ENCODE measurements around the gene HAT1. TPM values are rescaled to one million over a fixed set of nuclear protein-coding genes. Genes with fewer than 3 reads are reported as not detected.

HAT1 gene
- total and polyA plus RNA-seq, 10 of the 15 experiments (the other 5 are each of a cell fraction or from before 2014, with no cell fraction given), result 60.0 to 225 (median 130) TPM

DNA sequence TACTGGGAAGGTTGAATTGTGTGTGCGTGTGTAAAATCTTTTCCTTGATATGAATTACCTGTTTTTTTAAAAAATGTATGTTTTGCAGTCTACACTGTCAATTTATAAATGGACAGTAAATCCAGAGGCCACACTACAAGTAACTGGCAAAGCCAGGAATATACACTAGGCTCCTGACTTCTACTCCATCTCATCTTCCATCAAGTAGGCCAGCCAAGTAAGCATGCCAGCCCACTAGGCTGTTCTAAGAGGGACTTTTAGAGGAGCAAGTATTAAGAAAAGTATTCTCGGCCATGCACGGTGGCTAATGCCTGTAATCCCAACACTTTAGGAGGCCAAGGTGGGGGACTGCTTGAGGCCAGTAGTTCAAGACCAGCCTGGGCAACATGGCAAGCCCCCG, 64.5 kb downstream of the HAT1 start:
- H3K27ac ChIP-seq (ENCODE audit: control insufficient read depth, insufficient read depth), result no peak overlapping the region
- intact Hi-C loops (cut with micrococcal nuclease; ENCODE audit: unreplicated experiment), result no loop called here
- no peak overlapping the region for H3K9ac ChIP-seq (ENCODE audit: control insufficient read depth, insufficient read depth, low read length)
- in situ Hi-C loops (cut with MboI), result no loop called here
- no peak for ATAC-seq
- ChIA-PET SMC1A (ENCODE audit: uncharacterized antibody, unreplicated experiment) (no interaction called here), POLR2A (no interaction called here), CTCF (no interaction called here), RAD21 (ENCODE audit: unreplicated experiment) (no interaction called here)
- no peak overlapping the region for H3K4me3 ChIP-seq
- H3K4me2 ChIP-seq (ENCODE audit: control insufficient read depth, insufficient read depth), result no peak overlapping the region
- TF ChIP-seq POLR2AphosphoS5 (IDR thresholded peaks at IDR 0.05; ENCODE audit: low read length) (no peak), ZNF24 (IDR thresholded peaks at IDR 0.05) (no peak), SUZ12 (IDR thresholded peaks at IDR 0.05; ENCODE audit: unreplicated experiment) (no peak), FOXK2 (IDR thresholded peaks at IDR 0.05) (no peak), ZNF622 (IDR thresholded peaks at IDR 0.05) (no peak), DPF2 (IDR thresholded peaks at IDR 0.05) (no peak), ZBTB4 (CRISPR knock-in tag; IDR thresholded peaks at IDR 0.05) (no peak), ZBTB40 (IDR thresholded peaks at IDR 0.05; ENCODE audit: borderline replicate concordance) (no peak), STAT1 (conservative IDR thresholded peaks at IDR 0.05) (no peak), EP300 (IDR thresholded peaks at IDR 0.05; ENCODE audit: borderline replicate concordance in 1 of 2, control insufficient read depth in 1 of 2, low read depth in 2 of 2, low read length in 2 of 2) (no peak)
- DNase-seq (ENCODE audit: low read depth, low spot score), result no peak
- H3K9me3 ChIP-seq (replicated peaks; ENCODE audit: control insufficient read depth, insufficient read depth, low read length), result no peaks in the 10 kb centered on the region
- no peak for FAIRE-seq
- WGBS (ENCODE audit: insufficient coverage, insufficient replicate concordance, low lambda C conversion rate, missing lambda C conversion rate), result 84% methylated on average over 4 of the region's 4 CpGs
- no peaks in the 10 kb centered on the region for H4K20me1 ChIP-seq (ENCODE audit: control insufficient read depth, insufficient read depth)
- no peak overlapping the region for H2AFZ ChIP-seq (ENCODE audit: control insufficient read depth, low read depth, low read length)
- no peaks in the 10 kb centered on the region for H3K4me1 ChIP-seq (ENCODE audit: control insufficient read depth, insufficient read depth, low read length)
- BruUV-seq (replicated peaks), result no TSS peak
- no peaks in the 10 kb centered on the region; a peak in 2 of 4 replicates for H3K36me3 ChIP-seq (ENCODE audit: control insufficient read depth in 2 of 2, insufficient read depth in 2 of 2, low read length in 1 of 2)
- no peaks in the 10 kb centered on the region for H3K79me2 ChIP-seq (ENCODE audit: control insufficient read depth, insufficient read depth, low read length)
- H3K27me3 ChIP-seq (replicated peaks in 1 of 2; ENCODE audit: control insufficient read depth in 2 of 2, insufficient read depth in 2 of 2, low read length in 1 of 2), result no peaks in the 10 kb centered on the region
